Measurements from ENCODE around the gene GPRC5B.

- TF ChIP-seq EP300 (IDR thresholded peaks at IDR 0.05) (no peak), CTCF (IDR thresholded peaks at IDR 0.05) (no peak), ESRRA (IDR thresholded peaks at IDR 0.05; ENCODE audit: borderline replicate concordance, low read length) (no peak), ELK1 (IDR thresholded peaks at IDR 0.05; ENCODE audit: low read depth, low read length) (no peak), SMC3 (IDR thresholded peaks at IDR 0.05) (no peak), REST (IDR thresholded peaks at IDR 0.05) (no peak), POLR2A (IDR thresholded peaks at IDR 0.05; ENCODE audit: low read length) (no peak), USF2 (IDR thresholded peaks at IDR 0.05) (no peak), NR3C1 (IDR thresholded peaks at IDR 0.05) (no peak), JUN (IDR thresholded peaks at IDR 0.05) (no peak), POLR2AphosphoS2 (conservative IDR thresholded peaks at IDR 0.05; ENCODE audit: low read length) (no peak), NPAS2 (CRISPR knock-in tag; IDR thresholded peaks at IDR 0.05; ENCODE audit: borderline replicate concordance) (no peak), E2F6 (IDR thresholded peaks at IDR 0.05; ENCODE audit: borderline replicate concordance, low read depth) (no peak)
Measured at GRCh38 chr16:19872935-19873334, 11.7 kb downstream of the GPRC5B start.
